NCI-H748 (cell line): ENCODE results near the gene HMCN2.

Source experiments
- DNase-seq: peaks from one replicate; lab custom pipeline; 2025; ENCODE audit not compliant: unreplicated experiment; lab: John Stamatoyannopoulos, UW

The HMCN2 gene

DNA sequence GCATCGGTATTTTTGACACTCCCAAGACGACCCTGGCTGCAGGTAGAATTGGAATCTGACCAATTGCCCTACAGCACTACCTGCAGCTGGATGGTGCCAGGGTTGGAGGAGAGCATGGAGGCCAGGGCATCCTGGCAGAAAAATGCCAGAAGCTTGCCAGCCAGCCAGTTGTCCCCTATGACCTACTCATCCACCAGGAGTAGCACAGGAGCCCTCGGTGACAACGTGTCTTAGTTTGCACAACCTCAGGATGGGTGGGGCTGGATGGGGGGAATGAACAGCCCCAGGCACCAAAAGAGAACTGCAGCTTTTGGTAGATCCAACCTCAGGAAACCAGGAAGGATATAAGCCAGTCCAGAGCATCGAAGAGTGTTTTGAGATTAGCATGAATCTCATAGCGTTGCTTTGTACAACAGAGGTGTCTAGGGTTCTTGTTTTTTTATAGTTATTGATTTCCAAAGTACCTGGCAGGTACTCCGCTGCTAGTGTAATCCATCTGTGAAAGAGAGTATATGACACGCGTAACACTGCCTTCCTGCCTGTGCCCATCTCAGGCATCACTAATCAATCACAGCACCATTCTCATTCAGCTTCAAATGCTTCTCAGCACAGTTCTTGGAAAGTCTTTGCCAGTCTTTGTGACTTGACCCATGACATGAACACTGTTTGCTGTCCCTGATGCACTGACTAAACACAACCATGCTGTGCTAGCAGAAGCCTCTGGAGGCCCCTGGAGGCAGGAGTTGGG lies 142.5 kb downstream of the HMCN2 start:
- DNase-seq = no peak

DNA sequence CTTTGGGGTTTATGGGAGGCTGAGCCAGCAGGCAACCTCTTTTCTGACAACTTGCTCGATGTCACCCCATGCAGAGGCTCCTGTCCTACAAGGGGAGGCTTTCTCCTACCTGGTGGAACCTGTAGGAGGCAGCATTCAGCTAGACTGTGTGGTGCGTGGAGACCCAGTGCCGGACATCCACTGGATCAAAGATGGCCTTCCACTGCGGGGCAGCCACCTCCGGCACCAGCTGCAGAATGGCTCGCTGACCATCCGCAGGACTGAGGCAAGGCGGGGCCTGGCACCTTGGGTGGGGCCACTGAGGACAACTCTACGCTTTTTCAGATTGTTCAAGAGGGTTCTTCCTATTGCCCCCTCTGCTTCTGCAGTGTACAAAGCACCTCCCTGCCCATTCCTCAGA lies 143.1 kb downstream of the HMCN2 start:
- DNase-seq = no peak

DNA sequence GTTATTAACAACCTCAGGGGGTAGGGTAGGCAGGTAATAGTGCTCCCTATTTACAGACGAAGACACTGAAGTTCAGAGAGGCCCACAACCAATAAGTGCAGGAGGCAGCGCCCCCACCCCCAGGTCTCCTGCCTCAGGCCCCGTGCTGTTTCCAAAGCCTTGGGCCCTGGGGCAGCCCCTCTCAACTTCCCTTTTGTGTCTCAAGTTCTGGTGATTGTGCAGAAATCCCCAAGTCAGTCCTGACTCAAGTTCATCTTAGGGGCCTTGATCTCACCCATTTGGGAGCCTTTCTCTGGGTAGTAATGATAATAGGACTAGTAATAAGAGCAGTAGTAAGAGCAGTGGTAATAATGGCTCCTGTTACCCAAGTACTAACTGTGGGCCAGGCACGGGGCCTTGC lies 143.7 kb downstream of the HMCN2 start:
- no peak for DNase-seq

DNA sequence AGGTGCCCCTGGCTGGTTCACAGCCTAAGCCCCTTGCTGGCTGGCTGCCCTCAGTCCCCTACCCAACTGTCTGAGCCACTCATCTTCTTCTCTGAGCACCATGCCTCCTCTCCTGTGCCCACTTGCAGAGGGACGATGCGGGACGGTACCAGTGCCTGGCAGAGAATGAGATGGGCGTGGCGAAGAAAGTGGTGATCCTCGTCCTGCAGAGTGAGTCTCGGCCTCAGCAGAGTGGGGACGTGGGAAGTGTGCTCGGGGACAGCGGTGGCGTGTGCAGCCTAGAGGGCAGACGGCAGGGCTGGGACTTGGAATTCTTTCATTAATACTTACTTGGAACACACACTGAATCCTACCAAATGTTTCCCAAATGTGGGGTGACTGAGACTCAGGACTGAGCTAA lies 144.9 kb downstream of the HMCN2 start:
- DNase-seq = no peak

DNA sequence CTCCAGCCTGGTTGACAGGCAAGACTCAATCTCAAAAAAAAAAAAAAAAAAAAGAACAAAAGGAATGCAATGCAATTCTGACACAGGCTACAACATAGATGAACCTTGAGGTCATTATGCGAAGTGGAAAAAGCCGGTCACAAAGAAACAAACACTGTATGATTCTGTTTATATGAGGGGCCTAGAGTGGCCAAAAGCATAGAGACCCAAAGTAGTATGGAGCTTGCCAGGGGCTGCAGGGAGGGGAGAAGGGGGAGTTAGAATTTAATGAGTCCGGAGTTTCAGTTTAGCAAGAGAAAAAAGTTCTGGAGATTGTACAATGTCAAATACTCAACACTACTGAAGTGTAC lies 146.0 kb downstream of the HMCN2 start:
- DNase-seq = no peak

DNA sequence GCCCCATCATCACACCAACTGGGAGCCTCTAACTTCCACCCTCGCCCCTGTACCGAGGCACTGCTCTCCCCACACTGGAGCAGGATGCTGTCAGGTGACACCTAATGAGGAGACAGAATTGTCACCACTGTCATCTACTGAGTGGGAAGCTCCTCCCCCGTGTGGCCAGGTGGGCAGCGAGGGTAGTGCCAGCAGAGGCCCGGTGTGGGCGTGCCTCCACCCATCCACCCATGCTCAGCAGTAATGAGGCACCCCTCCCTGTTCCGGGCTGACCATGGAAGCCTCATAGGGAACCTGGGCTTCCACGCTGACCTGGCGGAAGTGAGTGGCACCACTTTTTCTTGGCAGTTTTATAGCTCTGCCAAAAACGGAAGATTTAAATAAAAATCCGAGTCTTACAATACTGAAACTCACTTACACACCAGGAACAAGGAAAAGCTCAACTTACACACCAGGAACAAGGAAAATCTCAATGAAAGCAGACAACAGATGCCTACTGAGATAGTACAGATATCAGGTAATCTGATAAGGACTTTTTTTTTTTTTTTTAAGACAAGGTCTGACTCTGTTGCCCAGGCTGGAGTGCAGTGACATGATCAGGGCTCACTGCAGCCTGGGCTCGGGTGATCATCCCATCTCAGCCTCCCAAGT lies 148.6 kb downstream of the HMCN2 start:
- DNase-seq = peak; percentile 44

DNA sequence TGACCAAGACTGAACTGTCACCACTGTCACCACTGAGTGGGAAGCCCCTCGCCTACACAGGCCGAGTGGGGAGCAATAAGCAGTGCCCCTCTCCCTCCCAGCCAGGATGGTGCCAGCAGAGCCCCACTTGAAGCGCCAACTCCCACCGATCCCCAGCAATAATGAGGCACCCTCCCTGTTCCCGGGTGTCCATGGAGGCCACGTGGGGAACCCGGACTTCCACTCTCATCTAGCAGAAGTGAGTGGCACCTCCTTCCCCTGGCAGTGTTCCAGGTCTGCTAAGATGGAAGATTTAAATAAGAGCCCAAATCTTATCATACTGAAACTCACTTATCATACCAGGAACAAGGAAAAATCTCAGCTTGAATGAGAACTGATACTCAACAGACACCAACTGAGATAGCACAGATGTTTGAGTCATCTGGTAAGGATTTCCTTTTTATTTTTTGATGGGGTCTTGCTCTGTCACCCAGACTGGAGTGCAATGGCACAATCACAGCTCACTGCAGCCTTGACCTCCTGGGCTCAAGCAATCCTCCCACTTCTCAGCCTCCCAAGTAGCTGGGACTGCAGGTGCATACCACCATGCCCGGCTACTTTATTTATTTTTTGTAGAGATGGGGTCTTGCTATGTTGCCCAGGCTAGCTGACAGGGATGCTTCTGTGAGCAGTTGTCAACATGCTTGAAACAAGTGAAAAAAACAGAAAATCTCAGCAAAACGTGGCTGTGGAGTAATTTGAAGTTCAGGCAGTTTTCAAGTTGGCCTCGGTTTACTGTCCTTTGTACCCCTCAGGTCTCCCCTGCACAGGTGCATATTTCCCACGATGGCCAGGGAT lies 149.6 kb downstream of the HMCN2 start:
- DNase-seq = no peak

DNA sequence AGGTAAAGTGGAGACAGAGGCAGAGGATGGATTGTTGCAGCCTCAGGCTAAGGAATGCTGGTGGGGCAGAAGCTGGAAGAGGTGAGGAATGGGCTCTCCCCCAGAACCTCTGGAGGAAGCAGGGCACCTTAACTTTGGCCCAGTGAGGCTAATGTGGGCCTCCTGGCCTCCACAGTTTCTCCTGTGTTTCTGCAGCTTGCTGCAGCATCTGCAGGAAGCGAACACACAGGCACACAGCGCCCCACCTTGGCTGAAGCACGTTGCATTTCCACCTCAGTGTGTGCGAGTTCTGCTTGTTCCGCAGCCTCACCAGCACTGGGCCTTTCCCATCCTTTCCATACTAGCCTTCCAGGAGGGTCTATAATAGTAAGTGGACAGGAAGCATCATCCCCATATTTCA lies 152.0 kb downstream of the HMCN2 start:
- no peak for DNase-seq

DNA sequence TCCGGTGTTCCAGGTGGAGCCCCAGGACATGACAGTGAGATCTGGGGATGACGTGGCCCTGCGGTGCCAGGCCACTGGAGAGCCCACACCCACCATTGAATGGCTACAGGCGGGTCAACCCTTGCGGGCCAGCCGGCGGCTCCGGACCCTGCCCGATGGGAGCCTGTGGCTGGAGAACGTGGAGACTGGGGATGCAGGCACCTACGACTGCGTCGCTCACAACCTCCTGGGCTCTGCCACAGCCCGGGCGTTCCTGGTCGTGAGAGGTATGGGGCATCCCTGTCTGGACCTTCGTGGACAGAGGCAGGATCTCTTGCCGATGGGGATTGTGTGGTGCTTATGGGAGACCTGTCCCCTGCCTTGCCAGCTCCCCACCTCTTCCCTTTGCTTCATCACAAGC lies 153.2 kb downstream of the HMCN2 start:
- no peak for DNase-seq

DNA sequence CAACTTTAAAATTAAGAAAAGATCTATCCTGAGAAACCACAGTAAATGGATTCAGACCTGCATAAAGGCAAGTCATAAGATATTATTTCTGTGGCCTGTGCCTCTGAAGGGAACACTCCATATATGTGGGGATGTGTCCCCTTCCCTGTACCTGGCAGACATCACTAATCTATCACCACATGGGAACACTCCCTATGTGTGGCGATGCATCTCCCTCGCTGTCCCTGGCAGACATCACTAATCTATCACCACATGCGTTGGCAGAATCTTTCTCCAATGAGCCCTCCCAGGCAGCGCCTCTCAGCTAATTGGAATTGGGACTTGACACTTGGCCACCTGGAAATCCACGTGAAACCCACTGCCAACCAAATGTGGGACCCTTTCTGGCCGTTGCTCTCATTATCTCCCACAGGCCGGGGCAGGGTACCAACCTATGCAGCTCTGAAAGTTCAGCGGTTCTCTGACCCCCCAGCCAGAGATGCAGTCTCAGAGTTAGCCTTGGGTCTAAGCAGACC lies 154.0 kb downstream of the HMCN2 start:
- no peak for DNase-seq

DNA sequence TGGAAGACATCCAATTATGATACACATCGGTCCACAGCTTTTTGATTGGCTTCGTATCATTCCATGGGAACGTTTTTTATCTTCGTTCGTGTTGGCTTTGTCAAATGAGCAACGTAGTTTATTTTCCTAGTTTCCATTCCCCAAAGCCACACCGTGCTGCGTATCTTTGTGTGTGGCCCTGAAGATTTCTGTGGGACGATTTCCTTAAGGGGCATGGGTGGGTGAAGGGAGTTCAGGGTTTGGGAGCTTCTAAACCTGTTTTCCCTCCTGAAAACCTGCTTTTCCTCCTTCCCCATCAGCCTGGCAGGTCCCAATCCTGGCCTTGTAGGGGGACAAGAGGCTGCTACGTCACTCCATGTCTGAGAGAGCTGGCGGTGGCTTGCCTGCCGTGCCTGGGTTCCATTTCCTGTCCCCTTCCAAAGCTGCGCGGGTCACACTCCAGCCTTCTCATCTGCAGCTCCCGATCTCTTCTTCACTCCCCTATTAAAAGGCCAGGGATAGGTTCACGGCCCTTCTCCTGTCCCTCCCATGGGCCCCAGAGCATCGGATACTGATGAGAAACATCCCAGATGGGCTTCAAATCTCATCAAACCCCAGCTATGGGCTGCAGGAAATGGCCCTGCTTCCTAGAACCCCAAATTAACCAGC lies 155.7 kb downstream of the HMCN2 start:
- DNase-seq = peak; percentile 28

DNA sequence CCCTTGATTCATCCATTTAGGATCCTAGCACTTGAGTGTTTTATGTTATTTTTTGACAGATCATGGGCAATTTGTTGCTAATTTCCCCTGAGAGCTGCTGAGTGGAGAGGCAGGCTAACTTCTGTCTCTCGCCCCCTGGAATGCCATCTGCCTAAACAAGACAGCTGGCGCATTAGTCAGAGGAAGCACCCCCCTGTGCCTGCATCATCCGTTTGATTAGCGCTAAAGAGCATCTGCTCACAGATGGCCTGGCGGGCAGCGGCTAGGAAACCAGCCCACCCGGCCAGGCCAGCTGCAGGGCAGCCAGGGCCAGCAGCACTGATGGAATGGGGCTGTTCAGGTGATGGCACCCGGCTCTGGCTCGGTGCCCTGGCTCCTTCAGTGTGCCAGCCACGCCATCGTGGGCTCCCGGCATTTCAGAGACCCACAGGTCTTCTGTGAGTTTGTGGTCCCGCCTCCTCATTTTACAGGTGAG lies 156.3 kb downstream of the HMCN2 start:
- DNase-seq = peak; percentile 87

DNA sequence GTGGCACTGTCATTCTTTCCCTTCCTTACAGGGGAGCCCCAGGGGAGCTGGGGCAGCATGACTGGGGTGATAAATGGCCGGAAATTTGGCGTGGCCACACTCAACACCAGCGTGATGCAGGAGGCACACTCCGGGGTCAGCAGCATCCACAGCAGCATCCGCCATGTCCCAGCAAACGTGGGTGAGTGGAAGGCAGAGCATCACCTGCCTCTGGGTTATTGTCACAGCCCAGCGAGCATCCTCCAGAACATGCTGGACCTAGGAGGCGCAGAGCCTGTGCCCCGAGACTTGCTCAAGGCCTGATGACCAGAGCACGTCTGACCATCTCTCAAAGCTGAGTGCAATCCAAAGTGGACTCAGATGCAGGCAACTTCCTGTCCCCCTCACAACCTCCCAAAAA lies 157.0 kb downstream of the HMCN2 start:
- no peak for DNase-seq

DNA sequence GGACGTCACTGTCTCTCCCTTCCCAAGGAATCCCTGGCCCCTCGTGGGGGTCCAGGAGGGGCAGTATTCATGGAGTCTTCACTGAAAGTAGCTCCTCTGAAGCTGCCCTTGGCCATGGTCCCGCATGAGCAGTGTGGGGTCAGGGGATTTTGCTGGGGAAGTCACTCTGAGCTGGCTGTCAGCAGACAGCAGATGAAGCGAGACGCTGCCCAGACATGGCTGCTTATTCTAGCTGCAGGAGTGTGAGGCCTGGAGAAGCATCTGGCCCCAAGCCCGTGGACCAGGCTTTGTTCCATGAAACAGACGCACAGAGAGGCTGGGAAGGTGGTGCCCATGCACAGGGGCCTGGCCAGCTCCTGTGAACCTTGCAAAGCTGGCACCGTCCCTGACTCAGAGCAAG lies 157.7 kb downstream of the HMCN2 start:
- no peak for DNase-seq

DNA sequence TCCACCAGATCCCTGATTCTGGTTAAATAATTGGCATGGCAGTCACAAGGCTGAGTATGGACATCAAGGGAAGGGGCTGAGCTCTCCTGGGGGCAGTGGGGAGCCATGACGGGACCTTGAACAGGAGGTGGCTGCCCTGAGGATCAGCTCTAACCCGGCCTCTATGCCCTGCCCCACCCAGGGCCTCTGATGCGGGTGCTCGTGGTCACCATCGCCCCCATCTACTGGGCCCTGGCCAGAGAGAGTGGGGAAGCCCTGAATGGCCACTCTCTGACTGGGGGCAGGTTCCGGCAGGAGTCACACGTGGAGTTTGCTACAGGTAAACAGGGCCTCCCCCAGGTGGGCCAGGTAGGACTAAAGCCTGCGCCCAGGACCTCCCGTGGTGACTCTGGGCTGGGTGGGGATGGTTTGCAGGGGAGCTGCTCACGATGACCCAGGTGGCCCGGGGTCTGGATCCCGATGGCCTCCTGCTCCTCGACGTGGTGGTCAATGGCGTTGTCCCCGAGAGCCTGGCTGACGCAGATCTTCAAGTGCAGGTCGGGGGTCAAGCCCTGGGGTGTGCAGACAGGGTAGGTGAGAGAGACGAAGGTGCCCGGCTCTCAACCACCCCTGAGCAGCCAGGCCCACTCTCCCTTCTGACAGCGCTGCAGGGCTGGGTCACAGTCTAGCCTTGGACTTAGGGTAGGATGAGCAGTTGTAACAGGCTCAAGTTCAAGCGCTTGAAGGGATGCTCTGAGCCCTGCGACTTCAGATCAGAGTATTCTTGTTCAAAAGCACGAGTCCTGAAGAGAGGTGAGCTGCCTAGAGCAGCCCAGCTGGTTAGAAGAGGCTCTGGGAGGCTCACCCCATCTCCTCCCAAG lies 159.3 kb downstream of the HMCN2 start:
- no peak for DNase-seq

DNA sequence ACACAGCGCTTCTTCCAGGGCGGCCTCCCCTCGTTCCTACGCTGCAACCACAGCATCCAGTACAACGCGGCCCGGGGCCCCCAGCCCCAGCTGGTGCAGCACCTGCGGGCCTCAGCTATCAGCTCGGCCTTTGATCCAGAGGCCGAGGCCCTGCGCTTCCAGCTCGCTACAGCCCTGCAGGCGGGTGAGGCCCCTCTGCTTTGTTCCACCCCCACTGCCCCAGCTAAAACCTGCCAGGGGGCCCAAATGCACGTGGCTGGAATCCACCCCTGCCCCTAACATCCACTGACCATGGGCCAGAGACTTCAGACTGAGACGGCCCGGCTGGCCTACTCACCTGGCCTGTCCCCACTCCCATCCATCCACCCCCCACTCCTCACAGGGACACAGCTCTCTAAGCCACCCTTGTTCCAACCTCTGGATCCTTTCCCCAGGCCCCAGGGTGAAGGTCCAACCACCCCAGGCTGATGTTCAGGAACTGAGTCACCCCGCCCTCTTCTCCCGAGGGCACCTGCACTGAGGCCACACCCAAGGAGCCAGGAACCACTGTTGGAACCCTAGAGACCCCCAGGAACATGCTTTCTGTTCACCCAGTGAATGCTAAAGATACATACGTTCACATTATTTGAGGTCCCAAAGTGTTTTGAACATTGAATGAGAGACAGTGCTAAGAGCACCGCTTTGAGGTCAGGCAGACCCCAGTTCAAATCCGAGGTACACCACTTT lies 160.3 kb downstream of the HMCN2 start:
- no peak for DNase-seq

DNA sequence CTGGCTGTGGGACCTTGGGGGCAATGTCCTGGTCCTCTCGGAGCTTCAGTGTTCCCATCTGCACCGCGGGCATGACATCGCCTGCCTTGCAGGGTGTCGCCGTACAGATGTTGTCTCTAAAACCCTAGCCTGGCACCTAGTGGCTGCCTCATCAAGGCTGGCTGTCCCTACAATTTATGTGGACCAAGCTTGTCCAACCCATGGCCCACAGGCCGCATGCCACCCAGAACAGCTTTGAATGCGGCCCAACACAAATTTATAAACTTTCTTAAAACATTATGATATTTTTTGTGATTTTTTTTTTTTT lies 160.9 kb downstream of the HMCN2 start:
- no peak for DNase-seq

DNA sequence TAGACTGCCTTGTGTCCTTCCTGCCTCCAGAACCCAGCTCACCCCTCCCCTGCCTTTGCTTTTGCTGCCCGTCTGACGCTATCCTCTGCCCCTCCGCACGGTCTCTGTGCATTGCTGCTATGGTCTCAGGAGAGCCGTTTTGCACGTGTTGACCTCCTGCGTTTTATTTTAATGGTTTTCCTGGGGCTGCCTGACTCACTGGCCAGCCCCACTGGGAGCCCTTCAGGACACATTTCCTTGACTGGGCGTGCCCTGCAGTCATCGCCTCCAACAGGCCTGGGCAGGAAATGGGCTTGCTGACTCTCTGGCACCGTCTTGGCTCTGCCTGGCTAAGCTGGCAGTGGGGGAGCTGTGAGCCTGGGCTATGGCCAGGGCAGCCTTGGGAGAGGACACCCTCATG lies 161.3 kb downstream of the HMCN2 start:
- DNase-seq = no peak

DNA sequence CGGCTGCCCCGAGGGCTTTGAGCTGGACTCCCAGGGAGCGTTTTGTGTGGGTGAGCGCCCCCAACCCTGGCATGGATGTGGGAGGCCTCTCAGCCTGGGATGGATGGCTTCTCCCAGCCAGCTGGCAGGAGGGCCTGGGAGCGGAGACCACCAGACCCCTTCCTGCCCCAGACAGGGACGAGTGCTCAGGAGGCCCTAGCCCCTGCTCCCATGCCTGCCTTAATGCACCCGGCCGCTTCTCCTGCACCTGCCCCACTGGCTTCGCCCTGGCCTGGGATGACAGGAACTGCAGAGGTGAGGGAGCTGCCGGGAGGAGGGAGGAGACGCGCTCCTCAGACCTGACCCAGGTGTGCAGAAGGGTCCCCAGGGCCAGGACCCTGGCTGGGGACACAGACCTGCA lies 161.8 kb downstream of the HMCN2 start:
- DNase-seq = no peak
